HG03095 (cell line): ENCODE measurements around the gene SERPINH1.

ENCODE experiments used
- ATAC-seq: cut with Tn5 transposase; IDR thresholded peaks from one replicate; pipeline ENCODE4 v1.9.1; 2021; ENCODE audit warnings: moderate library complexity; ENCODE audit not compliant: unreplicated experiment

The SERPINH1 gene

GRCh38 chr11:75594211-75594610 is 32.2 kb downstream of the SERPINH1 start:
- no peak for ATAC-seq

DNA sequence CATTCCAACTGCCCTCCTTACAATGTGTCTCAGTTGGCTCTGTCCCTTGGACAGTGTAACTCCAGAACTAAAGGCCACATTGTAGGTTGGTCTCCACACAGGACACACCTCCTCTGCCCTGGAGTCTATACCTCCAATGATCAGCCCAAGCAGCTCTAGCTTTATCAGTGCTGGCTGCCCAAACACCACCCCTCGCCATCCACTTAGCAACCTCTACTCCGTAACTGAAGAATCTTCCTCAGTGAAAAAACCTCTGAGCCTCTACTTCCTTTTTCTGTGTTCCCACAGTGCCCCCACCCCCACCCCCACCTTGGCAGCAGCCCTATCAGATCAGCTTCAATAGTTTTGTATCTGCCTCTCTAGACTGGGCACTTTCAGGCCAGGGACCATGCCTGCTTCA is 33.4 kb downstream of the SERPINH1 start:
- no peak for ATAC-seq

DNA sequence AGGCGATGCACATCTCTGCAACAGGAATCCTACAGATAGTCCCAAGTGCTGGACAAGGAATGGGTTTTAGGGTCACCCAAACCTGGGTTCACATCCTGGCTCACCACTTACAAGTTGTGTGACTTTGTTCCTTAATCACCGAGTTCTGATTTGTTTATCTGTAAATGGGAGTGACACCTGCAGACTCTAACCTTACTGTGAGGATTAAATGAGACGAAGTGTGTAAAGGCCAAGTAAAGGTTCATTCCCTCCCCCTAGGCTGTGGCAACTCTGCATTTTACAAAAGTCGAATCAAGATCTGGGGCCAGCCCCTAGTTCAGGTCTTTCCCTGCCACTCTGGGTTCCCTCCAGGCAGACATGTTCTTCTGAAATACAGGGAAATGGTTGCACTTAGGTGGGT is 34.9 kb downstream of the SERPINH1 start:
- no peak for ATAC-seq

GRCh38 chr11:75597636-75598035 is 35.6 kb downstream of the SERPINH1 start:
- ATAC-seq = no peak

DNA sequence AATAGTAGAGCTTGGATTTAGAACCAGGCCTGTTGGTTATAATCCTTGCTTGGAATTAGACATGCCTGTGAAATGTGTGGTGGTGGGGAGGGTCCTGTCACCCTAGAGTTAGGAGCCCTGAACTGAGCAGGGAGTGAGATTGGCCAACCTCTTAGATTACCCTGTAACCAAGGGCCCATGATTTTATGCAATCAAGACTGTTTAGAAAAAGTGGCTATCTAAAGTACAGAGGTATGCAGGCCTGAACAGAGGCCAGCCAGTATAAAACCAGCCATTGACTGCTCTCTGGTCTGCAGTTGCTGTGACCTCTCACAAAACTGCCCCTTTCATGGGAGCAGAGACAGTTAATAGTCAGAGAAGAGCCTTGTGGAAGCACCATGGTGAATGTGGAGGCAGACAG is 36.2 kb downstream of the SERPINH1 start:
- ATAC-seq = no peak

DNA sequence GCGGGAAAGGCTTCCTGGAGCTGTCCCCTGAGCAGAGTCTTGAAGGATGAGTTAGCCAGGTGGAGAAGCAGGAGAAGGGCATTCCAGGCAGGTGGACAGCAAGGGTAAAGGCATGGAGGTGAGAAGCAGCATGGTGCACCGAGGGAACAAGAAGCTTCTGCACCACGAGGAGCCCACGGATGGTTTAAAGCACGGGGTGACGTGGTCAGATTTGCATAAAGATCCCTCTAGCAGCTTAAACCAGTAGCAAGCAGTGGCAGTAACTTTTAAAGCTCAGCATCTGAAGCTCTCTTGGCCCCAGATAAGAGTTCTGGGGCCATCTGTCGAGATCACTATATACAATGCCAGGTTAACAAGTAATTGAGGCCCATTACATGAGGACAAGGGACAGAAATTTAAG is 36.8 kb downstream of the SERPINH1 start:
- no peak for ATAC-seq

GRCh38 chr11:75600356-75600755 is 38.3 kb downstream of the SERPINH1 start:
- ATAC-seq = no peak

DNA sequence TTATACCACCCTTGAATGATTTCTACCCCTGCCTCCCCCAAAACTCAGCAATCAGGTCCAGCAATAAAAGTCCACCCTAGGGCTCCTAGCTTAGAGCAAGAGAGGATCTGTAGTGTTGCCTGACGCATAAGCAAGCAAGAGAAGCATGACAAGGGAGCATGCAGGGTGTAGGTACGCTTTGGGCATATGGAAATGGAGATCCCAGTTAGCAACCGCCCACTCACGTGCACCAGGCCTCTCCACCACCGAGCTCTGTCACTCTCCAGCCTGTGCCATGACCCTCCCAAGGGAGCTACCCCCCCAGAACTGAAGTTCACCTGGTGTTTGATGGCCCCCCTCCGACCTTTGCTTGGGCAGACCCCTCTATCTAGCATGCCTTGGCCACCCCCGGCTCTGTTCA is 39.4 kb downstream of the SERPINH1 start:
- ATAC-seq = no peak

DNA sequence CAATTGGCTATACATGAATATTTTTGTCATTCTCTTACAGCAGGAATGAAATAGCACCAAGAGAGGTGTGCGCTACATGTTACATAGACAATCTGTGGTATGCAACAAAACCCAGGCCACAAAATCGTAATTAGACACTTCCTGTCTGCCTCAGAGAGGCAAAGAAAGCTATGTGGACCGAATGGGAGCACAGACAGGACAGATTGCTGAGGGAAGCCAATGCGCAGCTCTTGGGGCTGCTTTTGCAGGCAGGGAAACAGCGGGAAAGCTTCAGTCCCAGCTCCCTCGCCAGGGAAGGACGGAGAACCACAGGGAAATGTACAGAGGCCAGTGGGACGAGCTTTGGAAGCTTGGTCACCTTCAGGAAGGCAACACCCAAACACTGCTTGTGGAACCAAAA is 40.9 kb downstream of the SERPINH1 start:
- ATAC-seq = no peak

DNA sequence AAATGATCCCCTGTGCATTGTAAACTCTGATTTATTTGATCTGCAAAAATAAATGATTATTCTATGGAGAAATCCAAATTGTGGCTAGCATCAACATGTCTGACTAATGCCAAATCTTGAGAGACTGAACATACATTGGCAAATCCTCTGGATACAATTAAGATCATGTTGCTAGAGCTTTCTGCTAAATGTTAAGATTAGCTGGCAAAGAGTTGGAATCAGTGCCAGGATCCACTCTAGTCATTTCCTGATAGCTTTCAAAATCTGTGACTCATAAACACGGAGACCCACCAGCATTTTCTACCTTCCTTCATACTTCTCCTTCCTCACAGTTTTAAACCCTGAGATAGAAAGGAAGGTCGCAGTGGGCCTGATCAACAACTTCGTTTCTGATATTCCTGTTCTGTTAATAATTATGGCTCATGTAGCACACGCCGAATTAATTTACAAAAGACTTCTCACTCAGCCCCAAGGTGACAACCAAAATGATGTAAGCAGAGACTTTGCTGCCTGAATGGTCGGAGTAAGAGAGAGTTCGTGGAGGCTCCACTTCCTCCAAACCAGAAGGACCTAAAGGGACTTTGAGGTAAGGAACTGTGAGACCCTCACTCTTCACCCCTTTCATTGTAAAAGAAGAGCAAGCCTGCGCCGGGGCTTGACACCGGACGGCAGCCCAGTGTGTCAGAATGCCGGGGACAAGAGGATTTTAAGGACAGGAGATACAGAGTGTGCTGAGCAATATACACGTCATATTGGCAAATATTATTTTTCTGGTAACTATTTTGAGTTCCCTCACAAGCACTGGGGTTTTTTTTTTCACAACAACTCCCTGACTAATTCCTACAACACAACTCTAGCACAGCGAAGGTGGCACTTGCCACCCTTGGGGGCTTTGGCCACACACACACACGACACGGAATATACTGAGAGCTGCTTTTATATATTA is 42.0 kb downstream of the SERPINH1 start:
- no peak for ATAC-seq

- no peak for ATAC-seq
Observed at GRCh38 chr11:75606099-75606498, 44.0 kb downstream of the SERPINH1 start.

GRCh38 chr11:75611823-75612222 is 49.8 kb downstream of the SERPINH1 start:
- ATAC-seq = no peak

- ATAC-seq = no peak
Observed at GRCh38 chr11:75615751-75616150, 53.7 kb downstream of the SERPINH1 start.

GRCh38 chr11:75616281-75616680 is 54.2 kb downstream of the SERPINH1 start:
- no peak for ATAC-seq
